Ascending aorta (tissue), 2 donors: Measurements from ENCODE around the gene ZNF275. TPM values are rescaled to one million over a fixed set of nuclear protein-coding genes. Genes with fewer than 3 reads are reported as not detected.

Experiments used
- DNase-seq, 2 donors: peaks; one replicate each; pipeline ENCODE4 v3.0.0-alpha.2; 2019; ENCODE audit warnings: low spot score in 2 of 2
- H3K27ac ChIP-seq, 2 donors: fragments of 200-600 bp; sonication (generic); one replicate each; pipeline ENCODE4 v1.5.1; 2016 to 2017; ENCODE audit warnings: mild to moderate bottlenecking in 1 of 2
- H3K27me3 ChIP-seq: fragments of 200-600 bp; sonication (generic); one replicate; pipeline ENCODE4 v1.5.1; 2017
- H3K36me3 ChIP-seq, 2 donors: fragments of 200-600 bp; sonication (generic); one replicate each; pipeline ENCODE4 v1.5.1; 2016
- H3K4me1 ChIP-seq, 2 donors: fragments of 200-600 bp; sonication (generic); one replicate each; pipeline ENCODE4 v1.5.1; 2016 to 2017; ENCODE audit warnings: mild to moderate bottlenecking in 1 of 2
- H3K4me3 ChIP-seq, 2 donors: fragments of 200-600 bp; sonication (generic); one replicate each; pipeline ENCODE4 v1.5.1; 2016 to 2017; ENCODE audit warnings: mild to moderate bottlenecking in 1 of 2
- H3K9me3 ChIP-seq, 2 donors: fragments of 200-600 bp; sonication (generic); one replicate each; pipeline ENCODE4 v1.5.1; 2016
- intact Hi-C: fragments of 100-400 bp; cut with DNase I; formaldehyde crosslinking; loops from one replicate; pipeline ENCODE4 v1.15.1; 2023
- total RNA-seq: library from RNA; depleted of rRNA; stranded (reverse); fragments of >200 nt; gene quantifications from one replicate; pipeline ENCODE4 v1.1.0, GENCODE V29; 2016
- TF ChIP-seq, protein P1 (sequence below), 3 experiments: fragments of 200-600 bp in 2 of 3; fragments of 450-650 bp in 1 of 3; sonication (generic) in 2 of 3; IDR thresholded peaks; one replicate each; pipeline ENCODE4 v1.5.1; 2016 to 2019; ENCODE audit warnings: antibody characterized with exemption in 3 of 3, mild to moderate bottlenecking in 1 of 3, moderate library complexity in 1 of 3

The ZNF275 gene
- total RNA-seq, 1 donor from 2014 or later: 2.2 TPM

GRCh38 chrX:153307276-153308178 is 26.4 kb upstream of the ZNF275 start:
- no peaks in the 10 kb centered on the region for H3K4me1 ChIP-seq
- H3K27ac ChIP-seq: no peak overlapping the region
- intact Hi-C loops: no loop called here
- TF ChIP-seq, protein P1, sequence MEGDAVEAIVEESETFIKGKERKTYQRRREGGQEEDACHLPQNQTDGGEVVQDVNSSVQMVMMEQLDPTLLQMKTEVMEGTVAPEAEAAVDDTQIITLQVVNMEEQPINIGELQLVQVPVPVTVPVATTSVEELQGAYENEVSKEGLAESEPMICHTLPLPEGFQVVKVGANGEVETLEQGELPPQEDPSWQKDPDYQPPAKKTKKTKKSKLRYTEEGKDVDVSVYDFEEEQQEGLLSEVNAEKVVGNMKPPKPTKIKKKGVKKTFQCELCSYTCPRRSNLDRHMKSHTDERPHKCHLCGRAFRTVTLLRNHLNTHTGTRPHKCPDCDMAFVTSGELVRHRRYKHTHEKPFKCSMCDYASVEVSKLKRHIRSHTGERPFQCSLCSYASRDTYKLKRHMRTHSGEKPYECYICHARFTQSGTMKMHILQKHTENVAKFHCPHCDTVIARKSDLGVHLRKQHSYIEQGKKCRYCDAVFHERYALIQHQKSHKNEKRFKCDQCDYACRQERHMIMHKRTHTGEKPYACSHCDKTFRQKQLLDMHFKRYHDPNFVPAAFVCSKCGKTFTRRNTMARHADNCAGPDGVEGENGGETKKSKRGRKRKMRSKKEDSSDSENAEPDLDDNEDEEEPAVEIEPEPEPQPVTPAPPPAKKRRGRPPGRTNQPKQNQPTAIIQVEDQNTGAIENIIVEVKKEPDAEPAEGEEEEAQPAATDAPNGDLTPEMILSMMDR (IDR thresholded peaks at IDR 0.05): no peak
- H3K9me3 ChIP-seq: no peaks in the 10 kb centered on the region
- no peak for DNase-seq
- H3K36me3 ChIP-seq: no peaks in the 10 kb centered on the region
- H3K4me3 ChIP-seq: no peak overlapping the region
- no peaks in the 10 kb centered on the region for H3K27me3 ChIP-seq

DNA sequence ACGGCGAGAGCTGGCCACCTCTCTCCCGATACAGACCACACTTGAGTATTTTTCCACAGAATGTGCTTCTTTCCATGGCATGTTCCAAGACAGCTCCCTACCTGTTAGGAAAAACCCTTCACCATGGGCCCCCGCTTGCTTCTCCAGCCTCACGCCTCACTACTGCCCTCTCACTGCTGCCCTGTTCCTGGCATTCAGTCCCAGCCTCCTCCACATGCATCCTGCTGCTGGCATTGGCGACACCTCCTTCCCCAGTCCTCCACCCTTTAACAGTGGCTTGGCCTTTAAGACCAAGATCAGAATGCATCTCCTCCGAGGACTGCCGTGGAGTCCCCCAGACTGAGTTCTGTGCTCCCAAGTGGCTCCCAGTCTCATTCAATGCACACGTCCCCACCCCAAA is 23.1 kb upstream of the ZNF275 start:
- intact Hi-C loops: no loop called here
- no peak for DNase-seq
- no peaks in the 10 kb centered on the region for H3K9me3 ChIP-seq
- H3K4me3 ChIP-seq: no peak overlapping the region
- H3K4me1 ChIP-seq: no peaks in the 10 kb centered on the region
- no peak overlapping the region for H3K27ac ChIP-seq
- H3K36me3 ChIP-seq: no peaks in the 10 kb centered on the region
- no peaks in the 10 kb centered on the region for H3K27me3 ChIP-seq
- TF ChIP-seq, protein P1 (IDR thresholded peaks at IDR 0.05): no peak

GRCh38 chrX:153312041-153312440 is 21.9 kb upstream of the ZNF275 start:
- TF ChIP-seq, protein P1 (IDR thresholded peaks at IDR 0.05): no peak
- no peaks in the 10 kb centered on the region for H3K4me1 ChIP-seq
- no peak overlapping the region for H3K27ac ChIP-seq
- intact Hi-C loops: no loop called here
- no peaks in the 10 kb centered on the region for H3K36me3 ChIP-seq
- no peak overlapping the region for H3K4me3 ChIP-seq
- DNase-seq: no peak
- H3K9me3 ChIP-seq: no peaks in the 10 kb centered on the region
- H3K27me3 ChIP-seq: no peaks in the 10 kb centered on the region

DNA sequence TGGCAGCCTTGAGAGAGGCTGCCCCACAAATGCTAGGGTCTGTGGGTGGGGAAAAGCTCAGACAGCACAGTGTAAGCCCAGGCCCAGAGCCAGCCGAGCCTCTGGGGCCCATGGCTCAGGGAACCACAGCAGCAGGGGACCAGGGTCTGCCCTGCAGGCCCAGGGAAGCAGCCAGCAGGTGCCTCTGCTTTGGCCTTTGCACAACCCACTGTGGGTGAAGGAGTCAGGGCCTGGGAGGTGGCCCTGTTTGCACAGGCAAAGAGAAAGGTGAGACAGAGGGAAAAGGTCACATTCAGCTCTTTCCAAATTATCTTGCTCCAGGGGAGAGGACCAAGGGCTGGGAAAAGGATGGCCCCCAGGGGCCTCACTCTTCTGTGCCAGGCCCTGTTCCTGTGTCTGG is 21.1 kb upstream of the ZNF275 start:
- intact Hi-C loops: no loop called here
- Histone ChIP-seq H3K27ac (no peak overlapping the region), H3K4me3 (no peak overlapping the region), H3K27me3 (no peaks in the 10 kb centered on the region), H3K9me3 (no peaks in the 10 kb centered on the region), H3K4me1 (no peaks in the 10 kb centered on the region), H3K36me3 (no peaks in the 10 kb centered on the region)
- DNase-seq: no peak
- TF ChIP-seq, protein P1 (IDR thresholded peaks at IDR 0.05): no peak

GRCh38 chrX:153317306-153317705 is 16.6 kb upstream of the ZNF275 start:
- intact Hi-C loops: no loop called here
- Histone ChIP-seq H3K27ac (no peak overlapping the region), H3K9me3 (no peaks in the 10 kb centered on the region), H3K4me1 (no peaks in the 10 kb centered on the region), H3K36me3 (no peaks in the 10 kb centered on the region), H3K27me3 (no peaks in the 10 kb centered on the region), H3K4me3 (no peak overlapping the region)
- TF ChIP-seq, protein P1 (IDR thresholded peaks at IDR 0.05): no peak
- no peak for DNase-seq
